SK-N-SH (cell line): ENCODE results near the gene DDX1.

Experiments used
- CHD2 ChIP-seq: fragments of 150-350 bp; IDR thresholded peaks from 2 replicates; pipeline ENCODE4 v1.6.1; 2018; ENCODE audit warnings: low read length; ENCODE audit not compliant: partially characterized antibody
- CTCF ChIP-seq: fragments of 200-600 bp; sonication (generic); IDR thresholded peaks from 2 replicates; pipeline ENCODE4 v1.6.1; 2017; ENCODE audit warnings: antibody characterized with exemption, mild to moderate bottlenecking, moderate library complexity
- FOSL2 ChIP-seq: IDR thresholded peaks from 2 replicates; pipeline ENCODE4 v1.4.0; 2012; ENCODE audit warnings: low read depth, mild to moderate bottlenecking, moderate library complexity, borderline replicate concordance
- GABPA ChIP-seq: IDR thresholded peaks from 2 replicates; pipeline ENCODE4 v1.4.0; 2012; ENCODE audit warnings: low read depth, mild to moderate bottlenecking
- MAX ChIP-seq: IDR thresholded peaks from 2 replicates; pipeline ENCODE4 v1.4.0; 2012; ENCODE audit warnings: low read depth
- NFIC ChIP-seq: IDR thresholded peaks from 2 replicates; pipeline ENCODE4 v1.4.0; 2012; ENCODE audit warnings: borderline replicate concordance
- PBX3 ChIP-seq: IDR thresholded peaks from 2 replicates; pipeline ENCODE4; 2012
- POLR2AphosphoS5 ChIP-seq: IDR thresholded peaks from 2 replicates; pipeline ENCODE4 v1.6.1; 2012; ENCODE audit warnings: low read depth, low read length

GRCh38 chr2:15623898-15624541 lies 32.4 kb downstream of the DDX1 start:
- no peak for TF ChIP-seq FOSL2
- no peak for TF ChIP-seq NFIC
- TF ChIP-seq CTCF: no peak
- no peak for TF ChIP-seq MAX
- no peak for TF ChIP-seq CHD2
- no peak for TF ChIP-seq GABPA
- TF ChIP-seq PBX3: no peak
- no peak for TF ChIP-seq POLR2AphosphoS5
